HG03175 (cell line): ENCODE measurements around the gene UBE2N.
A peak's percentile ranks its signal among the peaks of the same experiment; 100 is the strongest.
"Not testable (repeated sequence)": the region's sequence is repeated elsewhere in the genome, so short reads cannot be mapped to it uniquely, and the experiment has no call there.

ENCODE experiments used
- ATAC-seq: cut with Tn5 transposase; IDR thresholded peaks from one replicate; pipeline ENCODE4 v1.9.1; 2021; ENCODE audit warnings: mild to moderate bottlenecking, moderate library complexity; ENCODE audit not compliant: unreplicated experiment

UBE2N gene

DNA sequence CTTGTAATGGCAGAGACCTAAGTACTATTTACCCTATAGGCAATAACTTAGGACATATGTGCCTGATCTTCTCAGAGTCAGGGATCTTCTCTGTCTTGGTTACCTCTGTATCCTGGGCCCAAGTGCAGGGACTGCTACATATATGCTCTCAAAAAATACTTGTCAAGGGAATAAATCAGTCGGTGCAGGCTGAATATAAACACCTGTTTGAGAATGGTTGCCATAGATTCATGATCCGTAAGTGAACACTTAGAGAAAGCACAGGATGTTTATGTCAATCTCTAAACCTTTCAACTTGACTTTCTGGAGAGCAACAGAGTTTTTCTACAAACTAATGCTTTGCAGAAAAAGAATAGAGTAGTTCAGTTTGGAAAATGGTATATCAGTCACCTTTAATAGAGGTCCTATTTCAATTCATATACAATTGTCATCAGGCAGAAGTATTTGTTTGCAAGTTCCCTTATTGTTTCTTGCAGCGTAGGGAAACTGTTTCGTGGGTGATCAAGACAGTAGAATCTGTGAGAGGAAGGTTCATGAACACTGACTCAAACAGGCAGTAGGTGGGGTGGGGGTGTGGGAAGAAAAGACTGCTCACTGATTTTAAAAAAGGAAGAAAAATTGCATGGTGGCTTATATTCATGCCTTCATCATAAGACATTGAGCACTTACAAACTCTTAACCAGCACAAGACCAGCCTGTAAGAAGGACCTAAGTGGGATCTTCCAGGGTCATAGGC is 6.0 kb upstream of the UBE2N start:
- ATAC-seq: no peak

GRCh38 chr12:93443576-93443975 is 1.8 kb upstream of the UBE2N start:
- ATAC-seq: no peak

DNA sequence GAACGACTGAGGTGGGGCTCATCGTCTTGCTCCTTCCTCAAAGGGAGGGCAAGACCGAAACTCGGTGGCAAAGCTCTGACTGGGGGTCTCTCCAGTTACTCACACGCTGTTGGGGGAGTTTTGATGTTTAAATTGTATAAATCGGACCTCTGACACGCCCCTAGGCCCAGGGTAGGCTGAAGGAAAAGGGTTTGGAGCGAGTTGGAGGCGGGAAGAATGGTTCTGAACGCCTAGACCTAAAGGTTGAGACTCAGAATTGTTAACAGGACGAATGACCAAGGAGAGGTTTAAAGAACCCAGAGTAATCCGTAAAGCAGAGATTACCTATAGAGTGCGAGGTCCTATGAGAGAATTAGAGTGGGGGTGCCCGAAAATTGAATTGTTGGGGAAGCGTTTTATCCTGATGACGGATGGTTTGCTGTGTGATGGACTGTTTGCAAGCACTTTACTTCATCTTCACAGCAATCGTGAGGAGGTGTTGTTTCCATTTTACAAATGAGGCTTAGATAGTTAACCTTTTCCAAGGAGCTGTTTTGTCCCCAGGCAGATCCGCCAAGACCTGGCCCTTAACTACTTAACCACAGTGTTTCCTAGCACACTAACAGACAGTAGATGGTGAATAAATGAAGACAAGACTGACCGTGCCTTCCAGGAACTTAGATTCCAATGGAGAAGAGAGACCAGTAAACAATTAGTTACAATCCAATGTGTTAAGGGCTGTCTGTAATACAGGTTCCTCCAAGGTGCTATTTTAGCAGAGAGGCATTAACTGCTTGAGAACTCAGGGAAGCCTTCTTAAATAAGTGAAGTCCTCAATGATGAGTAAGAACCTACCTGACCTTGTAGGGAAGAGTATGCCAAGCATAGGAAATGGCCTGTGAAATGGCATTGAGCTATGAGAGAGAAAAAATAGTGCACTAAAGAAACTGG is 929 bp upstream of the UBE2N start:
- no peak for ATAC-seq

DNA sequence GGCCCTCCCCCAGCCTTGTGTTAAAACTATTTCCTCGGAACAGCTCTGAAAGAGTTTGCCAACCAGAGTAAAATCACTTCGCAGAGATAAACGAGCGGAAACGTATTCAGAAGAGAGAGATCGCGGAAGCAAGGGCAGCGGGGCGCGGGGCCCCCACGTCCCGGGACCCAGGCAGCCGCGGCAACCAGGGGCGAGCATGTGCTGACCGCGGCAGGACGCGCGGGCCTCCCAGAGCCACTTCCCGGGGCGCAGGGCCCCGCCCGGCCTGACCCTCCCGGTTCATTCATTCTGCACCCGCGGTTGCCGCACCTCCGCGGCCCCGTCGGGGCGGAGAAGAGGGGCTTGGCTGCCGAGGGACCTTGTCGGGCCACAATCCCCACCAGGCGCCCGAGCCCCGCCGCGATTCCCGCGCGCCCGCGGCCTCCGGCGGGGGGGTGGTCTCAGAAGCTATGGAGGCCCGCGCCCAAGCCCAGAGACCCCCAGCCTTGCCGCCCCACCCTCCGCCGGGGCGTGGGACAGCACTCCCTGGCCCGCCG is 598 bp downstream of the UBE2N start:
- no peak for ATAC-seq

- no peak for ATAC-seq
Measured at GRCh38 chr12:93440043-93440835, 1.5 kb downstream of the UBE2N start.

DNA sequence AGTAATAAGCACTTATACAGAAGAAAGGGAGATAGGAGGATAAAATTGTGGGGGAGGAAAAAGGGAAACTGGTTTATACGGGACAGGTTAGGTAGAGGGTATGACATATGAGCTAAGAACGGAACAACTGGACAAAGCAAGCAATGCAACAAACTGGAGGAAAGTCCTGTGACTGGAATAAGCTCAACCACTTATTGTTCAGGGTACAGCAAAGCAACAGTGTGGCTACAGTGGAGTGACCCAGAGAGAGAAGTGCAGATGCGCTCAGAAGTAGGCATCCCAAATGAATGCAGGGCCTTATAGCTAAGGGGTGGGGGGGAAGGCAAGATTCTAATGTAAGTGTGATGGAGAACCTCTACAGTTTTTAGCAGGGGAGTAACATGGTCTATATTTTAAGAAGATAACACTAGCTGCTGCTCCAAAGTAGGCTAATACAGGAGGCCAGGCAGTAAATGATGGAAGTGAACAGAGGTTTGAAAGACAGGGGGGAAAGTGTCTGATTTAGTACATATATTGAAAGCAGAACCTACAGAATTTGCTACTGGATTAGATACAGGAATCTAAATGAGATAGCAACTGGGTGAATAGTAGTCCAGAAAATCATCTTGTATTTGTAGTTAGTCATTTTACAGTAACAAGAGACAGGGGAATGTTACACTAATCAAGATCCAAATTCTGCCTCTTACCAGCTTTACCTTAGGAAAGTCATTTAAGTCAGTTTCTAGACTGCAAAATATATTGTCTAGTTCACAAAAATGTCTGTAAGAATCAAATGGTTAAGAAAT is 3.3 kb downstream of the UBE2N start:
- ATAC-seq: no peak

- no peak for ATAC-seq
Measured at GRCh38 chr12:93434256-93434865, 7.4 kb downstream of the UBE2N start.

- not testable (repeated sequence) for ATAC-seq
Measured at GRCh38 chr12:93432031-93432430, 9.7 kb downstream of the UBE2N start.

DNA sequence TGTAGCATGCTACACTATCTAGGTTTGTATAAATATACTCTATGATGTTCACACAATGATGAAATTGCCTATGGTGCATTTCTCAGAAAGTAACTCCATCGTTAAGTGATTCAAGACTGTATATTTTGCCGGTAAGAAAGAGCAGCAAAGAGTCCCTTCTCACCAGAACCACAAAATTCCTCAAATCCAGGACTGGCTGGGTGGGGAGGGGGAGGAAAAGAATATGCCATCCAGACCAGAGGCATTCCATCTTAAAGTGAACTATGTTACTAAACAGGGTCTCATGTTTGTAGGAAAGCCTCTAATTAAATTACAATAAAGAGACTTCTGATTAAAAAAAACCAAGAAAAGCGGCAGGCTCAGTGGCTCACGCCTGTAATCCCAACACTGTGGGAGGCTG is 11.5 kb downstream of the UBE2N start:
- ATAC-seq: no peak

DNA sequence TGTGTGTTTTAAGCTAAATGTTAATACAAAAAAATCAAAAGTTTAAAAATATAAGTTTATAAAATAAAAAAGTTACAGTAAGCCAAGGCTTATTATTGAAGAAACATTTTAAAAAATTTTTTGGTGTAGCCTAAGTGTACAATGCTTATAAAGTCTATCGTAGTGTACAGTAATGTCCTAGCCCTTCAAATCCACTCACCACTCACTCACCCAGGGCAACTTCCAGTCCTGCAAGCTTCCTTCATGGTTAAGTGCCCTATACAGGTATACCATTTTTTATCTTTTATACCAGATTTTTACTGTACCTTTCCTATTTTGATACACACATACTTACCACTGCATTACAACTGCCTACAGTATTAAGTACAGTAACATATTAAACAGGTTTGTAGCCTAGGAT is 11.9 kb downstream of the UBE2N start:
- no peak for ATAC-seq

- no peak for ATAC-seq
Measured at GRCh38 chr12:93429448-93429847, 12.3 kb downstream of the UBE2N start.

DNA sequence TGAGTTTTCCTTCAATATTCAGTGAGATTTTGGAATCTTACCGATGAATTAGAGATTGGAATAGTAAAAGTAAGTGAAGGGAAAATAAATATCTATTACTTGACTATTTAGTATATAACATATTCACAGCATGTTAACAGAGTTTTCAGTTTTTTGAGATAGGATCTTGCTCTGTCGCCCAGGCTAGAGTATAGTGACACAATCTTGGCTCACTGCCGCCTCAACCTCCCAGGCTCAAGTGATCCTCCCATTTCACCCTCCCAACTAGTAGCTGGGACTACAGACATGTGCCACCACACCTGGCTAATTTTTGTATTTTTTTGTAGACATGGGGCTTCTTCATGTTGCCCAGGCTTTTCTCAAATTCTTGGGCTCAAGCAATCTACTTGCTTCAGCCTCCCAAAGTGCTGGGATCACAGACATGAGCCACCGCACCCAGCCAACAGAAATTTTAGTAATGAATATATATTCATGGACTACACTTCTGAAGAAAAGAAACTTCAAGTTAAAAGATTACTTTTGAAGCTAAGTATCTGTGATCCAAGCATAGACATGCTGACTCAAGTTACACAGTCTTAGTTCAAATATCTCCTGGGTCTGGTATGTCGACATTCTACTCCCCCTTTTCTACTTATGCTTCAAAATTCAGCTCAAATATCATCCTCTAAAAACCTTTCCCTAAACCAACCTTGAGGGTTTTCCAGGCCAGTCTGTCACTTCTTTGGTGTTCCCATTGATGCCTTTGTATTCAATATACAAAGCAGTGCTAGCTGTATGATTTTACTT is 13.8 kb downstream of the UBE2N start:
- ATAC-seq: no peak

DNA sequence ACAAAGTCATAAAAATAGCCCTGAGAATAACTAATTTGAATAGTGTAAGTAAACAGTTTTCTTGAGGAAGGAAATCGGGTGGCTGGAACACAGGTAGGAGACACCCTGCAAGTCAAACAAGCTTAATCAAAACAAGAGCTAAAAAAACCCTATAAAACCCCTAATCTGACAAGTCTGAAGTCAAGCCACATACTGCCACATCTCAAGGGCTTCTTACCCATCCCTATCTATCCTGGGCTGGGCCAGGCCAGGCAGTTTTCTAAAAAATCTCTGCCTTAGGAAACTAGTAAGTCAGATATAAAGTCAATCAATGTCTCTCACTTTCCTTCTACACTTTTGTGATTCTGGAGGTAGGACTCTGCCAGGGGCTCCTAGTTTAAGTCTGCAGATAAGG is 15.3 kb downstream of the UBE2N start:
- ATAC-seq: no peak

DNA sequence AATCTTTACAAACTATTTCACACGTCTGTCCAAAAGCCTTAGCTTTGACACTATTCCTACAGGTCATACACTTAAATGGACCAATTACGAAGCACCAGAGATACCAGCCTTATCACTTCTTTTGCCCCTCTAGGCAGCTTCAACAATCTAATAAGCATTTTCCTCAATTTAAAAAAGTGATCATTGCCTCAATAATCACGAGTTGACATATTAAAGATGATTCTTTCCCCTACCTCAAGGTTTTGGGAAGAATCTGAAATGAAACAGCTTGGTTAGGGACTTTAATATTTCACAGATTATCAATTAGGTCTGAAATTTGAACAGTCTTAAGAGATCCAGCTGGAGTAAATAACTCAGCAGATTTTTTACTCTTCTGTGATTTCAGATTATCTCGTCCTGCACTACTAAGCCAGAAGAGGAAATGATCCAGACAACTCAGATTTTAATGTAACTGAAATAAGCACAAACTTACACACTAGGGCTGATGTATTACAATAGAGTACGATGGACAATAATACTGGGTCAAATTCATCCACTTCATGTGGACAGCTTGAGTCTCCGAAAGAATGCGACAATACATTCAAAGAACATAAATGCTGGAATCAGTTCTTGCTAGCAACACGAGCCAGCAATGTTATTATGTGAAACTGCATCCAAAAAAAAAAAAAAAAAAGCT is 15.9 kb downstream of the UBE2N start:
- no peak for ATAC-seq

- ATAC-seq: no peak
Measured at GRCh38 chr12:93422050-93422449, 19.7 kb downstream of the UBE2N start.

DNA sequence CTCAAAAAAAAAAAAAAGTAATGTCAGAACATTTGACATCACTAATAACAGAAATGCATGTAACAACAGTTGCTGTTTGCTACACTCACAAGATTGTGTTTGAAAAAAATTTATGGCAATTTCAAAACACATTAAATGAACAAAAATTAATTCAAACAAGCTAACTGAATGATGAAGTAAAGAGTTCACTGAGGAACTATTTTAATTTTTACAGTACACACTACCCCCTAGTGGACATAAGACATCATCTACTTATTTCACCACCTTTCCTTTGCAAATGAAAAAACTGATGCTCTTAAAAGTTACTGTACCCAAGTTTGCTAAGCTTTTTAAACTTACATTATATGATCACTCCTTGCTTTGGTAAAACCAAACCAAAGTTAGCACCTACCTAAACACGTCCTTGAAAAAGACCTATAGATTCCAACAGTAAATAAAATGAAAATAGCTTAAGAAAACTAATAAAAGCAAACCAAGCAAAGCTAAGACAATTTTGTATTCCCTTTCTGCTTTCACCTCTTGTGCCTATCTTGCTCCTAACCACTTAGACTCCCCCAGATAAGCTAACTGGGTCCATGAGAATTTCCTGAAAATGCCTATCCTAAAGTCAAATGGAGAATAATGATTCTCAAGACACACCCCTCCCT is 22.2 kb downstream of the UBE2N start:
- ATAC-seq: peak; percentile 62

DNA sequence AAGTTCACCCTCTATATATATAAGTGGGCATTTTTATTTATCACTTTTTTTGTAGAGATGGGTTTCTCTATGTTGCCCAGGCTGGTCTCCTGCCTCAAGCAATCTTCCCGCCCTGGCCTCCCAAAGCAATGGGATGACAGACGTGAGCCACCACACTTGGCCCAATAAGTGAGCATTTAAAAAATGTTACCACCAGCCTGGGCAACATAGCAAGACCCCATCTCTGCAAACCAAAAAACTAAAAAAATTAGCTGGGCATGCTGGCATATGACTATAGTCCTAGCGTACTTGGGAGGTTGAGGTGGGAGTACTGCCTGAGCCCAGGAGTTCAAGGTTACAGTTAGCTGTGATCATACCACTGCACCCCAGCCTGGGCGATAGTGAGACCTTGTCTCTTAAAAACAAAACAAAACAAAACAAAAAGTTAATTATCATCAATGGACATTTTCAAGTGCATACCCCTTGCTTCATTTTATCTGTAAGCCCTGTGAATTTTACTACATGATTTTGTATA is 23.7 kb downstream of the UBE2N start:
- ATAC-seq: no peak
